Calu3 (cell line): ENCODE data around the gene PRPF38A. TPM values are rescaled to one million over a fixed set of nuclear protein-coding genes. Genes with fewer than 3 reads are reported as not detected.

Source experiments
- BruUV-seq: library from RNA; stranded (reverse); fragments of 400-500 nt; replicated peaks from 2 replicates; lab custom pipeline; 2021; lab: Mats Ljungman, UMichigan
- CTCF ChIA-PET: fragments of 300-600 bp; sonication (Branson Sonifier 250); formaldehyde crosslinking; loops from one replicate; lab custom pipeline; 2022; ENCODE audit warnings: antibody characterized with exemption; lab: Charles Lee
- DNase-seq: peaks from one replicate; pipeline ENCODE4 v3.0.0; 2022
- H3K27ac Mint-ChIP-seq: one replicate; pipeline ENCODE4 v1.8.0; 2022; ENCODE audit warnings: mixed read lengths; ENCODE audit not compliant: unreplicated experiment
- H3K27me3 Mint-ChIP-seq: one replicate; pipeline ENCODE4 v1.8.0; 2022; ENCODE audit warnings: mixed read lengths; ENCODE audit not compliant: unreplicated experiment
- H3K36me3 Mint-ChIP-seq: one replicate; pipeline ENCODE4 v1.8.0; 2022; ENCODE audit warnings: mild to moderate bottlenecking, moderate library complexity, mixed read lengths; ENCODE audit not compliant: insufficient read depth, unreplicated experiment
- H3K4me1 Mint-ChIP-seq: one replicate; pipeline ENCODE4 v1.8.0; 2022; ENCODE audit warnings: mild to moderate bottlenecking, low read depth, mixed read lengths; ENCODE audit not compliant: unreplicated experiment
- H3K4me3 Mint-ChIP-seq: one replicate; pipeline ENCODE4 v1.8.0; 2022; ENCODE audit warnings: mild to moderate bottlenecking, low read depth, moderate library complexity, mixed read lengths; ENCODE audit not compliant: unreplicated experiment
- H3K9me3 Mint-ChIP-seq: one replicate; pipeline ENCODE4 v1.8.0; 2022; ENCODE audit warnings: low read depth, mixed read lengths; ENCODE audit not compliant: unreplicated experiment
- intact Hi-C: fragments of 100-400 bp; cut with micrococcal nuclease; formaldehyde crosslinking; loops from one replicate; pipeline ENCODE4 v1.10.0; 2022; ENCODE audit not compliant: unreplicated experiment
- total RNA-seq: library from RNA; stranded (reverse); gene quantifications from 2 replicates; pipeline ENCODE4 v1.2.3, GENCODE V29; 2022
- TF ChIP-seq, protein P1 (sequence below): fragments of 200-600 bp; IDR thresholded peaks from one replicate; pipeline ENCODE4 v1.8.0; 2022; ENCODE audit warnings: antibody characterized with exemption; ENCODE audit not compliant: unreplicated experiment

Gene PRPF38A
- total RNA-seq, 1 experiment from 2014 or later = 52.4 TPM

DNA sequence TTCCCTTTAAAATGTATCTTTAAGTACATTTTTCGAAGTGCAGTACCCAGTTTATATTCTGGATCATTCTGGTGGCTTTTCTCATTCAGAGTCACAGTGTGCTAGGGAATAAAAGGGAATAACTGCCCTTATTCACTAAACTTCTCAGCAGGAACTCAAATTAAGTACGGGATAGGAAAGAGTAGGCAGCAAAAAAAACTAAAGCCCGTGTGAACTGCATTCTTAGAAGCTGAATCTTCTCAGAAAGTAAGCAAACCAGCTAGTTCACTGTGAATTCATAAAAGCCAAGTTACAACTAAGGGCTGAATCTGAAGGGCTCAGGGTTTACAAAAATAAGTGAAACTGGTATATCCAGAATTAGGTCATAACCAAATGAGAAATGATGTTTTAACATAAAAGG, 22.0 kb downstream of the PRPF38A start:
- TF ChIP-seq, protein P1, sequence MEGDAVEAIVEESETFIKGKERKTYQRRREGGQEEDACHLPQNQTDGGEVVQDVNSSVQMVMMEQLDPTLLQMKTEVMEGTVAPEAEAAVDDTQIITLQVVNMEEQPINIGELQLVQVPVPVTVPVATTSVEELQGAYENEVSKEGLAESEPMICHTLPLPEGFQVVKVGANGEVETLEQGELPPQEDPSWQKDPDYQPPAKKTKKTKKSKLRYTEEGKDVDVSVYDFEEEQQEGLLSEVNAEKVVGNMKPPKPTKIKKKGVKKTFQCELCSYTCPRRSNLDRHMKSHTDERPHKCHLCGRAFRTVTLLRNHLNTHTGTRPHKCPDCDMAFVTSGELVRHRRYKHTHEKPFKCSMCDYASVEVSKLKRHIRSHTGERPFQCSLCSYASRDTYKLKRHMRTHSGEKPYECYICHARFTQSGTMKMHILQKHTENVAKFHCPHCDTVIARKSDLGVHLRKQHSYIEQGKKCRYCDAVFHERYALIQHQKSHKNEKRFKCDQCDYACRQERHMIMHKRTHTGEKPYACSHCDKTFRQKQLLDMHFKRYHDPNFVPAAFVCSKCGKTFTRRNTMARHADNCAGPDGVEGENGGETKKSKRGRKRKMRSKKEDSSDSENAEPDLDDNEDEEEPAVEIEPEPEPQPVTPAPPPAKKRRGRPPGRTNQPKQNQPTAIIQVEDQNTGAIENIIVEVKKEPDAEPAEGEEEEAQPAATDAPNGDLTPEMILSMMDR = no peak
- CTCF ChIA-PET = no interaction called here
- Mint-ChIP-seq H3K27ac (no peak overlapping the region), H3K27me3 (no peaks in the 10 kb centered on the region), H3K4me3 (no peak overlapping the region), H3K4me1 (no peaks in the 10 kb centered on the region), H3K9me3 (no peaks in the 10 kb centered on the region), H3K36me3 (peaks cover 11% of the 10 kb centered on the region)
- no peak for DNase-seq
- BruUV-seq = no TSS peak
- intact Hi-C loops = no loop called here

GRCh38 chr1:52427152-52427551, 22.8 kb downstream of the PRPF38A start:
- Mint-ChIP-seq H3K27ac (no peak overlapping the region), H3K27me3 (no peaks in the 10 kb centered on the region), H3K36me3 (peaks cover 11% of the 10 kb centered on the region), H3K4me3 (no peak overlapping the region), H3K9me3 (no peaks in the 10 kb centered on the region), H3K4me1 (no peaks in the 10 kb centered on the region)
- TF ChIP-seq, protein P1 = no peak
- no TSS peak for BruUV-seq
- CTCF ChIA-PET = no interaction called here
- intact Hi-C loops = no loop called here
- DNase-seq = no peak

DNA sequence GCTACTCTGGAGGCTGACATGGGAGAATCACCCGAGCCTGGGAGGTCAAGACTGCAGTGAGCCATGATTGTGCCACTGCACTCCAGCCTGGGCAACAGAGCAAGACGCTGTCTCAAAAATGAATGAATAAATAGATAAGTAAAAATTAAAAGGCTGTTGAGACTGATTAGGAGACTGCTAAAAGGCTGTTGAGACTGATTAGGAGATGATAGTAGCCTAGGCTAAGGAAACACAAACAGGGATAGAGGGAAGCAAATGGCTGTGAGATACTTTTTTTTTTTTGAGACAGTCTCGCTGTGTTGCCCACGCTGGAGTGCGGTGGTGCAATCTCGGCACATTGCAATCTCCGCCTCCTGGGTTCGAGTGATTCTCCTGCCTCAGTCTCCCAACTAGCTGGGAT, 28.4 kb downstream of the PRPF38A start:
- Mint-ChIP-seq H3K9me3 (no peaks in the 10 kb centered on the region), H3K4me3 (no peak overlapping the region), H3K27ac (no peak overlapping the region), H3K36me3 (peaks cover 9% of the 10 kb centered on the region), H3K4me1 (no peaks in the 10 kb centered on the region), H3K27me3 (no peaks in the 10 kb centered on the region)
- no peak for DNase-seq
- intact Hi-C loops = no loop called here
- no TSS peak for BruUV-seq
- TF ChIP-seq, protein P1 = no peak
- CTCF ChIA-PET = no interaction called here

- TF ChIP-seq, protein P1 = no peak
- no peak overlapping the region for H3K27ac Mint-ChIP-seq
- intact Hi-C loops = no loop called here
- H3K4me1 Mint-ChIP-seq = no peaks in the 10 kb centered on the region
- H3K27me3 Mint-ChIP-seq = no peaks in the 10 kb centered on the region
- CTCF ChIA-PET = no interaction called here
- no TSS peak for BruUV-seq
- peaks cover 9% of the 10 kb centered on the region for H3K36me3 Mint-ChIP-seq
- no peaks in the 10 kb centered on the region for H3K9me3 Mint-ChIP-seq
- H3K4me3 Mint-ChIP-seq = no peak overlapping the region
- no peak for DNase-seq
Observed at GRCh38 chr1:52435211-52435610, 30.8 kb downstream of the PRPF38A start.
